Putamen (tissue), 1 donor: ENCODE measurements around the gene MAP7.

Experiments used
- DNase-seq: peaks from one replicate; pipeline ENCODE4 v3.0.0-alpha.2; 2016; ENCODE audit warnings: low spot score

Gene MAP7

GRCh38 chr6:136304410-136304809 lies 245.8 kb downstream of the MAP7 start:
- DNase-seq: no peak

- DNase-seq: no peak
Measured at GRCh38 chr6:136303516-136303915, 246.7 kb downstream of the MAP7 start.

- DNase-seq: no peak
Measured at GRCh38 chr6:136294621-136295020, 255.6 kb downstream of the MAP7 start.
